Measurements from ENCODE around the gene EGR4.

The EGR4 gene

GRCh38 chr2:73258913-73259215, 34.5 kb downstream of the EGR4 start:
- DNase-seq (ENCODE audit: low read depth) = no peak
- no peak overlapping the region for H3K4me3 ChIP-seq (ENCODE audit: low read depth, low read length)
- no peak for TF ChIP-seq CTCF (IDR thresholded peaks at IDR 0.05; ENCODE audit: control insufficient read depth, extremely low read depth, insufficient read depth)

- TF ChIP-seq CTCF (IDR thresholded peaks at IDR 0.05; ENCODE audit: control insufficient read depth, extremely low read depth, insufficient read depth) = no peak
- no peak overlapping the region for H3K4me3 ChIP-seq (ENCODE audit: low read depth, low read length)
- no peak for DNase-seq (ENCODE audit: low read depth)
These were observed 35.0 kb downstream of the EGR4 start for GRCh38 chr2:73258186-73258912.

- no peak overlapping the region for H3K4me3 ChIP-seq (ENCODE audit: low read depth, low read length)
- no peak for DNase-seq (ENCODE audit: low read depth)
- TF ChIP-seq CTCF (IDR thresholded peaks at IDR 0.05; ENCODE audit: control insufficient read depth, extremely low read depth, insufficient read depth) = no peak
These were observed 35.8 kb downstream of the EGR4 start for GRCh38 chr2:73257425-73258125.

GRCh38 chr2:73257021-73257420, 36.3 kb downstream of the EGR4 start:
- no peak for TF ChIP-seq CTCF (IDR thresholded peaks at IDR 0.05; ENCODE audit: control insufficient read depth, extremely low read depth, insufficient read depth)
- H3K4me3 ChIP-seq (ENCODE audit: low read depth, low read length) = no peak overlapping the region
- DNase-seq (ENCODE audit: low read depth) = no peak

GRCh38 chr2:73256618-73256922, 36.8 kb downstream of the EGR4 start:
- TF ChIP-seq CTCF (IDR thresholded peaks at IDR 0.05; ENCODE audit: control insufficient read depth, extremely low read depth, insufficient read depth) = no peak
- DNase-seq (ENCODE audit: low read depth) = no peak
- H3K4me3 ChIP-seq (ENCODE audit: low read depth, low read length) = no peak overlapping the region

GRCh38 chr2:73255907-73256617, 37.3 kb downstream of the EGR4 start:
- no peak for TF ChIP-seq CTCF (IDR thresholded peaks at IDR 0.05; ENCODE audit: control insufficient read depth, extremely low read depth, insufficient read depth)
- DNase-seq (ENCODE audit: low read depth) = no peak
- no peak overlapping the region for H3K4me3 ChIP-seq (ENCODE audit: low read depth, low read length)

All from LNCaP clone FGC (cell line).